ENCODE data around the gene AMMECR1.
"Not testable (repeated sequence)": the region's sequence is repeated elsewhere in the genome, so short reads cannot be mapped to it uniquely, and the experiment has no call there.

AMMECR1 gene

GRCh38 chrX:110257889-110258288 lies 60.0 kb downstream of the AMMECR1 start:
- no peak for DNase-seq (ENCODE audit: low spot score)

- no peak for DNase-seq (ENCODE audit: low spot score)
These were observed 65.2 kb downstream of the AMMECR1 start for GRCh38 chrX:110252711-110253110.

GRCh38 chrX:110251961-110252360 lies 65.9 kb downstream of the AMMECR1 start:
- DNase-seq (ENCODE audit: low spot score): no peak

- no peak for DNase-seq (ENCODE audit: low spot score)
These were observed 66.4 kb downstream of the AMMECR1 start for GRCh38 chrX:110251526-110251925.

GRCh38 chrX:110250847-110251246 lies 67.0 kb downstream of the AMMECR1 start:
- DNase-seq (ENCODE audit: low spot score): no peak

- no peak for DNase-seq (ENCODE audit: low spot score)
These were observed 69.3 kb downstream of the AMMECR1 start for GRCh38 chrX:110248578-110248977.

- DNase-seq (ENCODE audit: low spot score): no peak
These were observed 72.9 kb downstream of the AMMECR1 start for GRCh38 chrX:110245011-110245410.

GRCh38 chrX:110242371-110242770 lies 75.5 kb downstream of the AMMECR1 start:
- no peak for DNase-seq (ENCODE audit: low spot score)

- peak; percentile 15 for DNase-seq (ENCODE audit: low spot score)
These were observed 76.1 kb downstream of the AMMECR1 start for GRCh38 chrX:110241816-110242215.

GRCh38 chrX:110238259-110238658 lies 79.6 kb downstream of the AMMECR1 start:
- DNase-seq (ENCODE audit: low spot score): peak; percentile 20

- not testable (repeated sequence) for DNase-seq (ENCODE audit: low spot score)
These were observed 86.4 kb downstream of the AMMECR1 start for GRCh38 chrX:110231485-110231884.

- DNase-seq (ENCODE audit: low spot score): peak; percentile 86
These were observed 88.3 kb downstream of the AMMECR1 start for GRCh38 chrX:110229497-110230111.

- no peak for DNase-seq (ENCODE audit: low spot score)
These were observed 89.4 kb downstream of the AMMECR1 start for GRCh38 chrX:110228453-110228852.

GRCh38 chrX:110226931-110227330 lies 91.0 kb downstream of the AMMECR1 start:
- DNase-seq (ENCODE audit: low spot score): peak; percentile 47

- DNase-seq (ENCODE audit: low spot score): no peak
These were observed 92.8 kb downstream of the AMMECR1 start for GRCh38 chrX:110224926-110225617.

GRCh38 chrX:110222497-110223257 lies 95.2 kb downstream of the AMMECR1 start:
- no peak for DNase-seq (ENCODE audit: low spot score)

- peak; percentile 61 for DNase-seq (ENCODE audit: low spot score)
These were observed 98.0 kb downstream of the AMMECR1 start for GRCh38 chrX:110219920-110220319.

GRCh38 chrX:110218591-110218990 lies 99.3 kb downstream of the AMMECR1 start:
- no peak for DNase-seq (ENCODE audit: low spot score)

- peak; percentile 86 for DNase-seq (ENCODE audit: low spot score)
These were observed 101.9 kb downstream of the AMMECR1 start for GRCh38 chrX:110216027-110216426.

GRCh38 chrX:110215411-110215810 lies 102.5 kb downstream of the AMMECR1 start:
- DNase-seq (ENCODE audit: low spot score): no peak

- no peak for DNase-seq (ENCODE audit: low spot score)
These were observed 103.2 kb downstream of the AMMECR1 start for GRCh38 chrX:110214684-110215083.

- DNase-seq (ENCODE audit: low spot score): no peak
These were observed 104.7 kb downstream of the AMMECR1 start for GRCh38 chrX:110213183-110213582.

- no peak for DNase-seq (ENCODE audit: low spot score)
These were observed 105.6 kb downstream of the AMMECR1 start for GRCh38 chrX:110212299-110212698.
